H1 (cell line): Measurements from ENCODE around the gene OR13D1. TPM values are rescaled to one million over a fixed set of nuclear protein-coding genes. Genes with fewer than 3 reads are reported as not detected.

Experiments
- CTCF ChIA-PET: fragments of 300-600 bp; sonication (Branson Sonifier 250); formaldehyde crosslinking; loops from one replicate; lab custom pipeline; 2021; ENCODE audit not compliant: partially characterized antibody; lab: Charles Lee
- POLR2A ChIA-PET: fragments of 300-600 bp; sonication (Branson Sonifier 250); formaldehyde crosslinking; loops from one replicate; lab custom pipeline; 2021; ENCODE audit warnings: inconsistent platforms; ENCODE audit not compliant: partially characterized antibody; lab: Charles Lee
- DNase-seq, 2 experiments: peaks; one replicate each; pipeline versions ENCODE4 v3.0.0 to v3.0.0-alpha.2; 2010 to 2022; ENCODE audit warnings: low spot score in 2 of 2, low read depth in 1 of 2, mixed read lengths in 1 of 2
- FAIRE-seq: peaks from 2 replicates; lab custom pipeline; 2011; peaks lifted over from hg19 to GRCh38; lab: Jason Lieb, UNC
- H2AFZ ChIP-seq: 2 replicates; pipeline ENCODE4 v1.8.1; 2012; ENCODE audit warnings: low read length, inconsistent platforms
- H2AK5ac ChIP-seq: 2 replicates; pipeline ENCODE4 v1.6.1; 2013; ENCODE audit warnings: low read depth, low read length
- H2BK120ac ChIP-seq: replicated peaks from 2 replicates; pipeline ENCODE3; 2013; ENCODE audit warnings: low read depth, low read length, inconsistent platforms
- H2BK12ac ChIP-seq: 2 replicates; pipeline ENCODE4 v1.6.1; 2013; ENCODE audit warnings: low read depth, low read length
- H2BK15ac ChIP-seq: 2 replicates; pipeline ENCODE4 v1.6.1; 2013; ENCODE audit warnings: low read length
- H2BK20ac ChIP-seq: 2 replicates; pipeline ENCODE4 v1.6.1; 2013; ENCODE audit warnings: low read length
- H2BK5ac ChIP-seq: 2 replicates; pipeline ENCODE4 v1.6.1; 2013; ENCODE audit warnings: low read depth, low read length
- H3K14ac ChIP-seq: 2 replicates; pipeline ENCODE4 v1.6.1; 2013; ENCODE audit warnings: inconsistent platforms; ENCODE audit not compliant: insufficient read length
- H3K18ac ChIP-seq: 2 replicates; pipeline ENCODE4 v1.6.1; 2013; ENCODE audit warnings: low read length; ENCODE audit errors: extremely low read depth
- H3K23ac ChIP-seq: 2 replicates; pipeline ENCODE4 v1.6.1; 2013; ENCODE audit warnings: inconsistent platforms; ENCODE audit not compliant: insufficient read length
- H3K23me2 ChIP-seq: 2 replicates; pipeline ENCODE4 v1.6.1; 2013; ENCODE audit warnings: low read depth, low read length
- H3K27ac ChIP-seq: 2 replicates; pipeline ENCODE4 v1.6.1; 2011; ENCODE audit warnings: low read depth, low read length, inconsistent platforms
- H3K27me3 ChIP-seq, 4 experiments: replicated peaks in 1 of 4; 1 replicate in 1 of 4; 2 replicates in 3 of 4; pipeline versions ENCODE4 v1.6.1 to v1.8.1; 2011 to 2013; ENCODE audit warnings: low read length in 3 of 4, mild to moderate bottlenecking in 3 of 4, inconsistent platforms in 2 of 4, mixed read lengths in 2 of 4, moderate library complexity in 1 of 4; ENCODE audit not compliant: control insufficient read depth in 3 of 4, insufficient read depth in 3 of 4; ENCODE audit errors: extremely low read depth in 1 of 4
- H3K36me3 ChIP-seq, 4 experiments: 2 replicates each; pipeline versions ENCODE4 v1.6.1 to v1.8.1; 2011 to 2013; ENCODE audit warnings: mild to moderate bottlenecking in 4 of 4, low read length in 3 of 4, moderate library complexity in 2 of 4, control low read depth in 1 of 4, inconsistent platforms in 1 of 4; ENCODE audit not compliant: insufficient read depth in 4 of 4, control insufficient read depth in 2 of 4
- H3K4ac ChIP-seq: replicated peaks from 2 replicates; pipeline ENCODE3; 2013; ENCODE audit warnings: low read length, low read depth, mixed read lengths, inconsistent platforms; ENCODE audit not compliant: insufficient read length
- H3K4me1 ChIP-seq, 4 experiments: replicated peaks in 1 of 4; 1 replicate in 1 of 4; 2 replicates in 3 of 4; pipeline versions ENCODE4 v1.6.1 to v1.8.1; 2011 to 2013; ENCODE audit warnings: low read length in 3 of 4, inconsistent platforms in 2 of 4, mixed read lengths in 1 of 4; ENCODE audit not compliant: insufficient read depth in 4 of 4, control insufficient read depth in 3 of 4
- H3K4me2 ChIP-seq, 2 experiments: 2 replicates each; pipeline versions ENCODE4 v1.6.1 to v1.8.1; 2011 to 2013; ENCODE audit warnings: low read depth in 2 of 2, low read length in 2 of 2, control low read depth in 1 of 2, inconsistent platforms in 1 of 2, mild to moderate bottlenecking in 1 of 2; ENCODE audit not compliant: insufficient read depth in 1 of 2
- H3K4me3 ChIP-seq, 4 experiments: fragments of 200-600, 300-600 bp in 1 of 4; sonication (generic), shearing (Covaris generic), sonication (Bioruptor Twin) in 1 of 4; 2 replicates each; pipeline versions ENCODE4 v1.5.1 to v1.8.1; 2011 to 2016; ENCODE audit warnings: low read length in 4 of 4, low read depth in 3 of 4, control low read depth in 2 of 4, inconsistent platforms in 2 of 4, mild to moderate bottlenecking in 2 of 4, mixed read lengths in 1 of 4, moderate library complexity in 1 of 4; ENCODE audit not compliant: insufficient read depth in 2 of 4; ENCODE audit errors: extremely low read depth in 1 of 4
- H3K56ac ChIP-seq: replicated peaks from 2 replicates; pipeline ENCODE3; 2013; ENCODE audit warnings: low read depth, mild to moderate bottlenecking, mixed read lengths, low read length, inconsistent platforms; ENCODE audit not compliant: insufficient read length
- H3K79me1 ChIP-seq: 2 replicates; pipeline ENCODE4 v1.6.1; 2013; ENCODE audit warnings: low read depth, low read length, control low read depth
- H3K79me2 ChIP-seq, 2 experiments: 2 replicates each; pipeline versions ENCODE4 v1.6.1 to v1.8.1; 2012 to 2013; ENCODE audit warnings: low read length in 2 of 2, mild to moderate bottlenecking in 2 of 2, inconsistent platforms in 1 of 2; ENCODE audit not compliant: insufficient read depth in 2 of 2, control insufficient read depth in 1 of 2
- H3K9ac ChIP-seq, 4 experiments: replicated peaks in 1 of 4; 1 replicate in 1 of 4; 2 replicates in 3 of 4; pipeline versions ENCODE4 v1.6.1 to v1.8.1; 2011 to 2013; ENCODE audit warnings: low read depth in 3 of 4, low read length in 3 of 4, control low read depth in 2 of 4, mild to moderate bottlenecking in 2 of 4, moderate library complexity in 2 of 4, inconsistent platforms in 1 of 4; ENCODE audit errors: extremely low read depth in 1 of 4
- H3K9me3 ChIP-seq, 2 experiments: 2 replicates each; pipeline versions ENCODE4 v1.6.1 to v1.8.1; 2012 to 2013; ENCODE audit warnings: mild to moderate bottlenecking in 2 of 2, moderate library complexity in 2 of 2, control low read depth in 1 of 2, inconsistent platforms in 1 of 2, low read depth in 1 of 2, low read length in 1 of 2, mixed read lengths in 1 of 2; ENCODE audit not compliant: insufficient read depth in 2 of 2
- H4K20me1 ChIP-seq, 2 experiments: replicated peaks in 1 of 2; 2 replicates each; pipeline versions ENCODE3 to v1.8.1; 2011 to 2013; ENCODE audit warnings: inconsistent platforms in 2 of 2, low read length in 2 of 2, mild to moderate bottlenecking in 1 of 2; ENCODE audit not compliant: insufficient read depth in 2 of 2, control insufficient read depth in 1 of 2
- H4K5ac ChIP-seq: 2 replicates; pipeline ENCODE4 v1.6.1; 2013; ENCODE audit warnings: low read length, low read depth, mixed read lengths, inconsistent platforms; ENCODE audit not compliant: insufficient read length
- H4K8ac ChIP-seq: 2 replicates; pipeline ENCODE4 v1.8.0; 2013; ENCODE audit warnings: mild to moderate bottlenecking, moderate library complexity, low read length, inconsistent platforms; ENCODE audit not compliant: insufficient read depth; ENCODE audit errors: extremely low read depth
- H4K91ac ChIP-seq: replicated peaks from 2 replicates; pipeline ENCODE3; 2013; ENCODE audit warnings: low read length, mixed read lengths, inconsistent platforms; ENCODE audit not compliant: insufficient read length
- ASH2L ChIP-seq: fragments of 200-600, 300-600 bp; sonication (generic); IDR thresholded peaks from one replicate; pipeline ENCODE4 v1.7.1; 2017; ENCODE audit warnings: low read length
- BCL11A ChIP-seq, 2 experiments: IDR thresholded peaks; one replicate each; pipeline ENCODE4 v1.6.1; 2011; ENCODE audit warnings: low read depth in 2 of 2, low read length in 2 of 2, mild to moderate bottlenecking in 2 of 2
- CEBPB ChIP-seq: IDR thresholded peaks from 2 replicates; pipeline ENCODE4 v1.6.1; 2012; ENCODE audit warnings: low read depth, low read length
- HDAC2 ChIP-seq, 2 experiments: fragments of 300-600 bp in 1 of 2; sonication (generic) in 1 of 2; IDR thresholded peaks; 2 replicates each; pipeline ENCODE4 v1.6.1; 2011 to 2012; ENCODE audit warnings: low read depth in 2 of 2, low read length in 2 of 2, mild to moderate bottlenecking in 2 of 2, moderate library complexity in 2 of 2, borderline replicate concordance in 1 of 2, inconsistent platforms in 1 of 2
- POU5F1 ChIP-seq: IDR thresholded peaks from 2 replicates; pipeline ENCODE4 v1.6.1; 2011; ENCODE audit warnings: low read depth, mild to moderate bottlenecking, low read length, moderate library complexity
- ZNF274 ChIP-seq: IDR thresholded peaks from 2 replicates; pipeline ENCODE4 v1.7.0; 2012; ENCODE audit warnings: low read length, borderline replicate concordance; ENCODE audit errors: extremely low read depth
- WGBS, 2 experiments: shearing (Covaris generic) in 1 of 2; methylation state at CpG; one replicate each; pipeline versions ENCODE4 v1.1.6 to v1.1.7; 2013 to 2015; ENCODE audit warnings: low lambda C conversion rate in 2 of 2, mixed read lengths in 2 of 2, inconsistent platforms in 1 of 2, low coverage in 1 of 2, missing lambda C conversion rate in 1 of 2; ENCODE audit not compliant: insufficient replicate concordance in 2 of 2, insufficient coverage in 1 of 2, insufficient read length in 1 of 2; ENCODE audit errors: extremely low coverage in 1 of 2, missing lambda C conversion rate in 1 of 2; 5-methylcytosine and 5-hydroxymethylcytosine counted together
- polyA plus RNA-seq, 7 experiments: library from polyadenylated mRNA; depleted of rRNA in 3 of 7; stranded (reverse) in 5 of 7; unstranded in 2 of 7; fragments of >200 nt in 5 of 7; fragments of 200-250 nt in 2 of 7; gene quantifications; 1 replicate in 5 of 7; 2 replicates in 1 of 7; 4 replicates in 1 of 7; pipeline versions ENCODE4 v1.2.1 to v1.2.3, GENCODE V29; 2011 to 2013; ENCODE audit warnings: missing spikeins in 2 of 7, mixed read lengths in 2 of 7
- total RNA-seq: library from RNA; stranded (reverse); fragmentation: NEBNext Ultra II Directional; extraction: Animal tissue kit (Norgen Biotek cat#: 25700); gene quantifications from 2 replicates; pipeline ENCODE4 v1.2.1, GENCODE V29; 2021
- TF ChIP-seq, protein P1 (sequence below): IDR thresholded peaks from 2 replicates; pipeline ENCODE4 v1.6.1; 2012; ENCODE audit warnings: low read length, inconsistent platforms
- TF ChIP-seq, protein P2 (sequence below), 3 experiments: IDR thresholded peaks; 1 replicate in 2 of 3; 2 replicates in 1 of 3; pipeline versions ENCODE4 v1.5.1 to v1.6.1; 2011; ENCODE audit warnings: low read length in 3 of 3, mild to moderate bottlenecking in 3 of 3, inconsistent platforms in 2 of 3, low read depth in 1 of 3, moderate library complexity in 1 of 3; ENCODE audit not compliant: insufficient read depth in 1 of 3; ENCODE audit errors: control extremely low read depth in 1 of 3

The OR13D1 gene
- total and polyA plus RNA-seq, 2 of the 8 experiments (the other 6 are each of a cell fraction or from before 2014, with no cell fraction given): not detected

DNA sequence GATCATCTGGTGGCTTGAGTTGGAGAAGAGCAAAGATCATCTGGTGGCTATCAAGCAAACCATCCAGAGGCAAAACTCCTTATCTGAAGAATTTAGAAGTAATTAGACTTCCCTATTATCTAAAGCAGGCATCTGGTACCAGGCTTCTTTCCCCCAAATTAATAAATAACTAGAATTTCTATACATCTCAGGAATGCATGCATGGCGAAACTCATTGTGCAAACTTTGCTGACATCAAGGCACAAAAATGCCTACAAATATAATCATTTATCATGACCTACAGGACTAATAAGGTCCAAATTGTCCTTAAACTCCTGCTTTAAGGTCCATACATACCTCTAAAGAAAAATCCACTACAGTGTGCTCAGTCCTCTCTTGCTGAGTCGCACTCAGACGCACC lies 6.0 kb downstream of the OR13D1 start:
- no peak overlapping the region for H2BK5ac ChIP-seq
- no peak overlapping the region for H2BK20ac ChIP-seq
- H3K36me3 ChIP-seq: no peaks in the 10 kb centered on the region
- H3K18ac ChIP-seq: no peak overlapping the region
- no peaks in the 10 kb centered on the region for H3K79me2 ChIP-seq
- H4K5ac ChIP-seq: no peak overlapping the region
- H3K9me3 ChIP-seq: no peaks in the 10 kb centered on the region
- no peak overlapping the region for H3K27ac ChIP-seq
- H4K20me1 ChIP-seq: no peaks in the 10 kb centered on the region
- H3K4me3 ChIP-seq: no peak overlapping the region
- ChIA-PET CTCF (interaction anchor here (0.5 kb wide), 1 partner anchor 605 kb away, joined by 3 read pairs; no protein-coding TSS in a partner anchor), POLR2A (no interaction called here)
- WGBS, 2 experiments: 97% methylated on average over 3 of the region's 3 CpGs; no CpG with 5 or more reads in 1 of the 2 experiments
- no peak overlapping the region for H4K91ac ChIP-seq
- H3K23ac ChIP-seq: no peak overlapping the region
- H3K56ac ChIP-seq: no peak overlapping the region
- H3K4me2 ChIP-seq: no peak overlapping the region
- H2AFZ ChIP-seq: no peak overlapping the region
- FAIRE-seq: no peak
- TF ChIP-seq, protein P1, sequence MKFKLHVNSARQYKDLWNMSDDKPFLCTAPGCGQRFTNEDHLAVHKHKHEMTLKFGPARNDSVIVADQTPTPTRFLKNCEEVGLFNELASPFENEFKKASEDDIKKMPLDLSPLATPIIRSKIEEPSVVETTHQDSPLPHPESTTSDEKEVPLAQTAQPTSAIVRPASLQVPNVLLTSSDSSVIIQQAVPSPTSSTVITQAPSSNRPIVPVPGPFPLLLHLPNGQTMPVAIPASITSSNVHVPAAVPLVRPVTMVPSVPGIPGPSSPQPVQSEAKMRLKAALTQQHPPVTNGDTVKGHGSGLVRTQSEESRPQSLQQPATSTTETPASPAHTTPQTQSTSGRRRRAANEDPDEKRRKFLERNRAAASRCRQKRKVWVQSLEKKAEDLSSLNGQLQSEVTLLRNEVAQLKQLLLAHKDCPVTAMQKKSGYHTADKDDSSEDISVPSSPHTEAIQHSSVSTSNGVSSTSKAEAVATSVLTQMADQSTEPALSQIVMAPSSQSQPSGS: no peak
- TF ChIP-seq CEBPB (no peak), ASH2L (no peak), HDAC2 (IDR thresholded peaks at IDR 0.05; ENCODE audit: borderline replicate concordance in 1 of 2, low read depth in 2 of 2, low read length in 2 of 2) (no peak), BCL11A (IDR thresholded peaks at IDR 0.05; ENCODE audit: low read depth in 2 of 2, low read length in 2 of 2) (no peak), ZNF274 (no peak), POU5F1 (no peak)
- TF ChIP-seq, protein P2, sequence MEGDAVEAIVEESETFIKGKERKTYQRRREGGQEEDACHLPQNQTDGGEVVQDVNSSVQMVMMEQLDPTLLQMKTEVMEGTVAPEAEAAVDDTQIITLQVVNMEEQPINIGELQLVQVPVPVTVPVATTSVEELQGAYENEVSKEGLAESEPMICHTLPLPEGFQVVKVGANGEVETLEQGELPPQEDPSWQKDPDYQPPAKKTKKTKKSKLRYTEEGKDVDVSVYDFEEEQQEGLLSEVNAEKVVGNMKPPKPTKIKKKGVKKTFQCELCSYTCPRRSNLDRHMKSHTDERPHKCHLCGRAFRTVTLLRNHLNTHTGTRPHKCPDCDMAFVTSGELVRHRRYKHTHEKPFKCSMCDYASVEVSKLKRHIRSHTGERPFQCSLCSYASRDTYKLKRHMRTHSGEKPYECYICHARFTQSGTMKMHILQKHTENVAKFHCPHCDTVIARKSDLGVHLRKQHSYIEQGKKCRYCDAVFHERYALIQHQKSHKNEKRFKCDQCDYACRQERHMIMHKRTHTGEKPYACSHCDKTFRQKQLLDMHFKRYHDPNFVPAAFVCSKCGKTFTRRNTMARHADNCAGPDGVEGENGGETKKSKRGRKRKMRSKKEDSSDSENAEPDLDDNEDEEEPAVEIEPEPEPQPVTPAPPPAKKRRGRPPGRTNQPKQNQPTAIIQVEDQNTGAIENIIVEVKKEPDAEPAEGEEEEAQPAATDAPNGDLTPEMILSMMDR (IDR thresholded peaks at IDR 0.05; ENCODE audit: control extremely low read depth in 1 of 3, insufficient read depth in 1 of 3, low read depth in 1 of 3, low read length in 3 of 3): no peak
- H2BK12ac ChIP-seq: no peak overlapping the region
- H3K27me3 ChIP-seq: no peaks in the 10 kb centered on the region
- H4K8ac ChIP-seq: no peak overlapping the region
- H3K4me1 ChIP-seq: no peaks in the 10 kb centered on the region
- H2AK5ac ChIP-seq: no peak overlapping the region
- H3K9ac ChIP-seq: no peak overlapping the region
- no peak overlapping the region for H3K4ac ChIP-seq
- no peak for DNase-seq
- no peaks in the 10 kb centered on the region for H3K79me1 ChIP-seq
- no peaks in the 10 kb centered on the region for H3K23me2 ChIP-seq
- no peak overlapping the region for H3K14ac ChIP-seq
- no peak overlapping the region for H2BK15ac ChIP-seq
- no peak overlapping the region for H2BK120ac ChIP-seq
